Anterior cingulate cortex (tissue), 58 donors: ENCODE measurements around the gene SLC41A1.
A peak's percentile ranks its signal among the peaks of the same experiment; 100 is the strongest.

ENCODE experiments used
- DNase-seq, 58 donors: peaks; one replicate each; lab custom pipeline; 2025; lab: John Stamatoyannopoulos, UW

Gene SLC41A1

DNA sequence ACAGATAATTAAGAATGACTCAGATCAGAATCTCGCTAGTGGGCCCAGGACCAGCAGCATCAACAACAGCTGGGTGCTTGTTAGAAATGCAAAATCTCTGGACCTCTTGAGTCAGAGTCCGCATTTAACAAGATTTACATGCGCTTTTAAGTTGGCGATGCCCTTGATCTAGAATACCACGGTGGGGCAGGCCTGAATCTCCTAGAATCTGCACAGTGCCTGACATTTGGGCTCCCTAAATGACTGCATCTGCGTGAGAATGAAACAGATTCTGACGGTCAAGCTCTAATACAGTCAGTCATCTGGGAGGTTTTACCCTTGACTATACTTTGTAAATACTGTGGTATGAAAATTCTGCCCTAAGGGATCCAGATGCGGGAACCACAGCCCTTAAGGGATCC is 20.5 kb downstream of the SLC41A1 start:
- DNase-seq = no peak

- peak in 49 of 58 donors; percentile 13 to 76 (median 51) for DNase-seq
Observed at GRCh38 chr1:205791568-205792180, 21.3 kb downstream of the SLC41A1 start.

GRCh38 chr1:205787287-205787916 is 25.6 kb downstream of the SLC41A1 start:
- DNase-seq = no peak

GRCh38 chr1:205786601-205787000 is 26.4 kb downstream of the SLC41A1 start:
- no peak for DNase-seq

DNA sequence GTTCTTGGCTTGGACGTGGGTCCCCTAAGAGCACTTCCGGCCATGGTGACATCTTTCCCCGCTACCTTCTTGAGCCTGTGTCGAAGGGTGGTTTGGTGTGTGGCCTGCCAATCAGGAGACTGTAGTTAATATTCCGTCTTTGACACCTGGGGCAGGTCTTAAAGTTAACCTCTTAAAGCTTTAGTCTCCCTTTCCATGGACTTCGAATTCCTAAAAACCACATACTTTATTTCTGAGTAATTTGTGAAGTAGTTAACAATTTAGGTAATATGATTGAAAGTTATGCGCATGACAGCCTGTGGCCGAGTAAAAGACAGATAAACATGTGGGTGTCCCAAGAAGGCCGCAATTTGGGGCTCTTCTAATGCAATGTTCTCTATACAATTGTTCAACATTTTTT is 27.6 kb downstream of the SLC41A1 start:
- DNase-seq = no peak

GRCh38 chr1:205783904-205784303 is 29.1 kb downstream of the SLC41A1 start:
- peak in 6 of 58 donors; percentile 4 to 43 (median 20) for DNase-seq

GRCh38 chr1:205783433-205783795 is 29.6 kb downstream of the SLC41A1 start:
- no peak for DNase-seq

DNA sequence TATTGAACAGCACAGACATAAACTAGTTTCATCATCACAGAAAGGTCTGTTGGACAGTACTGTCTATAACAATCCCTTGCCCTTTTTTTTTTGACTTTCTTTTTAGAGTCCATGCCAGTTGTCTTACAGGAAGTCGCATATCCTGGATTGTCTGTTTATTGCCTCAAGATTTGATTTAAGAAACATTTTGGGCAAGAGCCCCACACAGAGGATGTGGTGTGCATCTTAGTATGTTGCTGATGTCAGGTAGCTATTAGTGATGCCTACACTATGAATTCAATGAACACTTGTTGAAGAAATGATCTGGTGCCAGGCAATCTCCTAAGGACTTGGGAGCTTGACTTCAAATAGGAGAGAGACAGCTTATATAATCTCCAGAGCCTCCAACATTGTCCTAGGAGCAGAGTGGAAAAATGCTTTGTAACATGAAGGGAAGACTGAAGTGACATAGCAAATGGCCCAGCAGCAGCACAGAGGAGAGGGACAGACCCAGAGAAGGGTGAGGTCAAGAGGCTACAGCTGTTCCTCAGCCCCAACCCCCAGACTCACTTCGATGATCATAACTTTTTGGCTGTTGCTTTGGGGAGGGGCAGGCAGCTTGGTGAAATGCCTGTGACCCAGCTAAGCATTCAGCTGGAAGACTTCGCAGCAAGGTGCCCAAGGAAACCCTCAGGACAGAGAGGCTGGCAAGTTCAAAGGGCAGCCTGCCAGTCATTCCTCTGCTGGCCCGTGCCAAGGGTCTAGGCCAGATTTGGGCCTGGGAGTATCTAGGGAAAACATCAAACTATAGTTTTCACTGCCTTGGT is 30.2 kb downstream of the SLC41A1 start:
- no peak for DNase-seq

GRCh38 chr1:205780335-205780734 is 32.7 kb downstream of the SLC41A1 start:
- no peak for DNase-seq

DNA sequence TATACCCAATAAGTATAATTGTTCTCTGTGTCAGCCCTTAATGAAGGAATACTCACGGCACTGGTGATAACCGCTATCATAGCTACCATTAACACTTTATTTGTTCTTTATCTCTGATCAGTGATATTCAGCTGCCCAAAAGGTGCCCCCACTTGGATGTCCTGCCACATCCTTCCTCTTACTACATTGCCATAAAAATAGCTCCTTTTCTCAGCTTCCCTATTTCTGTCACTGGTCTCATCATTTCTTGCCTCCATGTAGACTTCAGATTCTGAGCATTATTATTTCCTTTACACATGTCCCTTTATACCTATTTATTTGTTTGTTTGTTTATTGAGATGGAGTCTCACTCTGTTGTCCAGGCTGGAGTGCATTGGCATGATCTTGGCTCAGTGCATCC is 35.0 kb downstream of the SLC41A1 start:
- no peak for DNase-seq

DNA sequence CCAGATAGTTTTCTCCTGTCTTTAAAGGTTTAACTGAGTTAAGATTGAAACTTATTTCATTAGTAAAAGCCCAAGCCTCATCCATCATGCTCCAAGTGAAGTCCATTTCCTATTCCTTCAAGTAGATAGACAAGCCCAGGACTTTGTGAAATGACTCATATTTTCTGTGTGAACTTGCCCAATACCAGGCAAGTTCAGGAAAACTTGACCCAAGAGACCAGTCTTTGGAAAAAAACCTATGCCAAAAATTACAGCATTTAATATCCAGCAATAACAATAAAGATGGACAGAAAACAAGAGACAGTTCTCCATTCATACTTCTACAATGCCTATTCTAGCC is 37.3 kb downstream of the SLC41A1 start:
- no peak for DNase-seq

DNA sequence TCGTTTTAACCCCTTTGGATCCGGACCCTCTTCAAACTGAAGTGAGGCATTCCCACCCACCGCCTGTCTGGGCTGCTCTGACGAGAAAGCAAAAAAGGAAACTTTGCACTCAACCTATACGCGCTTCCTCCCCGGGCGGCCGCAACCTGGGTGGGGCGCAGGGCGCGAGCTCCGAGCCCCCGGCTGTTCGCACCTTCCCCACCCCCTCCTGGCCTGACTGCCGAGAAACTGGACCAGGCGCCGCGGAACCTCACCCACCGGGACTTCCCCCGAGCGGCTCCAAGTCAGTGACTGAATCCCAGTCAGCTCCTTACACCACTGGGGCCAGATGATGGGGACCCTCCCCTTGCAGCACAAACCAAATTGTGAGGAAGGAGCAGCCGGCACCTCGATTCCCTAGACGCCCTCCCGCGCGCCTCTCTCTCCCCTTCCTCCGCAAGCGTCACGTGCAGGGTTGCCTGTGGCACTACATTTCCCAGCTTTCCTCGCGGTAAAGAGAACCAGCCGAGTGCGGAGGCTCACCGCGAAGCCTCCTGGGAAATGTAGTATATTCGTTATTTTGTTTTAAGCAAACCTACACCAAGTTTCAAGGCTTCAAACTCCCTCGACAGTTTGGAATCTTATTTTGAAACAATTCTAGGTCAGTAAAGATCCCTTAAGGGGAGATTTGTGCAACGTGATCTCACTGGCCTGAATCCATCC is 37.8 kb downstream of the SLC41A1 start, which contains the start of gene RAB29:
Gene RAB29 (minus strand): TSS at position 468 of the 702 bp plus-strand sequence. CDS start 526 bp downstream, outside the sequence.
- DNase-seq = peak in 57 of 58 donors; percentile 36 to 89 (median 75)

DNA sequence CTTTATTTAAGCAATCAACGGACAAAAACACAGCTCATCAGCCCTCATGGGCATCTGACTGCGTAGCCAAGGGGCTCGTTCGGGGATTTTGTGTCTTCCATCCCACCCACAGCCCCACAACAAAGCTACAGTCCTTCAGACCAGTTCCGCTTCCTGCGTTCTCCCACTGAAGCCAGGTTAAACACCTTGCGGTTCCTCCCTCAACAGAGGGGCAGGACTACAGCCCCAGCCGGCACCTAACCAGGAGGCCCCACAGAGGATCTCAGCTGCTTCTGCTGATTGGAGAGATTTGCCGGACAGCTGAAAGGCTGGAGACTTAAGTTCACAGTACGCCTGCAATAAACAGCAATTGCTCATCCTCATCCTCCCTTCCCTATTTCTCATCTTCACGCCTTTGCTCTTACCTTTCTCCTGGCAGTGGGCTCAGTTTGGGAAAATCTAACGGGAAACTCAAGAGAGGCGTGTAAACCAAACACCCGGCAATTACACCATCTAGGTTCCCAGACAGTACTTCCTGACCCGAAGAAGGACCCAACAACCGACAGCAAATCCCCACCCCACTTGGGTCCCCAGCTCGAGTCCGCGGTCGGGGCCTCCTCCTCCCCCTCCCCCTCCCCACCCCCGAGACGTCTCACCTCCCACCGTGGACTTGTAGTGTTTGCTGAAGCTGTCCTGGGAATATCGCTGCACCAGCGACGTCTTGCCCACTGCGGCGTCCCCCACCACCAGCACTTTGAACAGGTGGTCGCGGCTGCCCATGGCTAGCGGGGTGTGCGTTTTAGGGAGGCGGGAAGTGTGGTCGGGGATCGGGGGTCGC is 38.6 kb downstream of the SLC41A1 start:
- peak in 1 of 58 donors; percentile 38 for DNase-seq

DNA sequence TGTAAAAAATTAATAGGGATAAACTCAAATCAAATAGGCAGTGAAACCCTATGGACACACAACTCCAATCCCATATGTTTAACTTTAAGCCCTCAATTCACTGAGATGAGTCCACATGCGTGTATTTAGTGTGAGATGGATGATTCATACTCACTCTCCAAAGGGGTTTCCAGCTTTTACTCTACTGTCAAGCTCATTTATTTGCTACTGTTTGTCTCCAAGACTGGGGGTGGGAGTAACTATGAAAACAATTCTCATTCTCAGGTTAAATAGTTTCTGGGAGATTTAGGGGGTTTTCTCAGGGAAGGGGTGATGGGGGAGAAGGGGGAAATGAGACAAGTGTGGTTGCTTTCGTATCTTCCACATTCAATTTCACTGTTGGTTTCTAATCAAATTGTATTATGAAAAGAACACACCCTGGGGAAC is 40.4 kb downstream of the SLC41A1 start:
- no peak for DNase-seq

DNA sequence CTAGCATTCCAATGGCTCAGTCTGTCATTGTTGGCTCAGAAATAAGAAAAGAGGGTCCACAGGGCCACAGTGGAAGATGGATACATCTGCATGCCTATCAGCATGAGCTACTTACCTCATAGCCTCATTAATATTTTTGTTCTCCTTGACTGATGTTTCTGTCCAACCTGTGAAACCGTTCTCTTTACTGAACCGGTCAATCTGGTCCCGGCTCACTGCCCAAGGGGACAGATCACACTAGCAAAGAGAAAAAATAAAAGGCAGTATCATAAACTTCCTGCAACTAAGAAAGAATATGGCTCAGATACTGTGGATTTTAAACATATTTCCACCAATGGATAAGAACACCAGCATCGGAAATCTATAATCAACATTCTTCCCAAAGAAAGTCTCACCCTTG is 42.4 kb downstream of the SLC41A1 start:
- DNase-seq = no peak

DNA sequence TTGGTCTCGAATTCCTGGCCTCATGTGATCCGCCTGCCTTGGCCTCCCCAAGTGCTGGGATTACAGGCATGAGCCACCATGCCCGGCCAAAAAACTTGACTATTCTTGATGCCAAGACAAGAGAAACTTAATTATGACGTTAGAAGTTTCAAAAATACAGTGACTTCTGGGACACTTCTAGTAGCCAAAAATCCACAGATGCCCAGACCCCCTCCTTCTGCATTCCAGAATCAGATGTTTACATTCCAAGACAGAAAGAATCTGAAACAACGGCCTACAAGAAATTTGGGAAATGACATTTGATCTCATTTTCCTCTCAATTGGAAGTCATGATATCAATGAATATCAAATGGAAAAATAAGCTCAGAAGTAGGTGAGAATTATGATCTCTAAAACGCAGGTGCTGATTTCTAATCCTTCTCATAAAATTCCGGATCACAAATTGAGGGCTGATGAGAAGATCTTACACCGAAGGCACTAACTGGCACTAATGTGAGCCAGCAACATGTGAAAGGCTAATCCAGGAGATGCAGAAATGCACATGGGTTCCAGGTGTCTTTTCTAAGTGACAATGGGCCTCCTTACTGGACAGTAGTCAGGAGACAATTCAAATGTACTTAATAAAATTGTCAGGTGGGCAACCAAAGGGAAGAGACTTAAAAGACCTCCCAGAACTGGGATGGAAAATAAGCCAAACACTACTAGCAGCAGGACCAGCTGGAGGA is 43.2 kb downstream of the SLC41A1 start:
- DNase-seq = no peak

DNA sequence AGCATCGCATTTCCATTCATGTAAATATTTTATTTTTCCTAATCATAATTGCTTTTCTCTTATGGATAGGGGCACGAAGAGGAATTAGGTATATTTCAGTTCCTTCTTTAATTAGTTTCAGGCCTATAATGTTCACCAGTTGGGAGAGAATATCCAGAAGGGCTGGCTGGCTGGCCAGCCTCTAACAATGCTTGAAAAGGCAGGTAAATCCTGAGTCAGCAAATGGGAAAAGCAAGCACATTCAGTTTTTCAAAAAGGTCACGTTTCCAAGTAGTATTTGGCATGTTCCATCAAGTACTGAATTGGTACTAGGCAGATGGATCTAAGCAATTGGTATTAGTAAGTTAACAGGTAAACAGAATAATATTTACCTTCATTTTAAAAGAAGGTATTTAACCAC is 45.8 kb downstream of the SLC41A1 start:
- no peak for DNase-seq

DNA sequence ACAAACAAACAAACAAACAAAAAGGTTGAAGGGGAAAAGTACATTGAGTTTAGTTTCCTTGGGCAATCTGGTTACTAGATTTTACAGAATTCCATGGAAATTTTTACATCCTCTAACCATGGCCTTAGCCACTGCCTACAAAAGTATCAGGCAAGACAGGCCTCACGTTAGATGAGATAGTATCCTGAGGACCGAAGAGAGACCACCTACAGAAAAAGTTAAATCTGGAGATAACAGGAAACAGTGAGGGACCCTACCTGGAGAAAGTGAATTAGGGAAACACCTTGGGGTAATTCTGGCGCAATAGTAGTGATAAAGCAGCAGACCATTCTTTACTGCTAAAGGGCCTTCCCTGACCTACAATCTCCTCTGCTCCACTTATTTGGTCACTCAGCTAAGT is 46.4 kb downstream of the SLC41A1 start:
- no peak for DNase-seq

DNA sequence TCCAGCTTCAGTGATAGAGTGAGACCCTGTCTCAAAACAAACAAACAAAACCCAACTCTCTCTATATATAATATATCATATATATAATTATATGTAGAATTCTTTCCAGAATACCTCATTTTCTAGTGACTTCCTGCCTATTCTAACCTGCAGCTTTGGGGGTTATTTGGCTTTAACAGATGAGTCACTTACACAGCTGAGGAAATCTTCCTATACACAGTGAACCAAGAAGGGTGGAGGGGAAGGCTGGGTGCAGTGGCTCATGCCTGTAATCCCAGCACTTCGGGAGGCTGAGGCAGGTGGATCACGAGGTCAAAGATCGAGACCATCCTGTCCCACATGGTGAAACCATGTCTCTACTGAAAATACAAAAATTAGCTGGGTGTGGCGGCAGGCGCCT is 47.0 kb downstream of the SLC41A1 start:
- no peak for DNase-seq
